Fibroblast of lung (primary cell): Measurements from ENCODE around the gene KIRREL3.

Experiments
- CTCF ChIP-seq, 2 donors: IDR thresholded peaks in 1 of 2; conservative IDR thresholded peaks in 1 of 2; 1 replicate in 1 of 2; 2 replicates in 1 of 2; pipeline ENCODE4 v1.5.1; 2011 to 2012; ENCODE audit warnings: low read length in 2 of 2, control low read depth in 1 of 2, inconsistent platforms in 1 of 2, low read depth in 1 of 2, mild to moderate bottlenecking in 1 of 2
- EZH2 ChIP-seq: IDR thresholded peaks from 2 replicates; pipeline ENCODE4 v1.5.1; 2012; ENCODE audit warnings: low read length, control low read depth, mild to moderate bottlenecking; ENCODE audit errors: missing control alignments

- TF ChIP-seq CTCF (conservative IDR thresholded peaks at IDR 0.05 in 1 of 2, IDR thresholded peaks at IDR 0.05 in 1 of 2; ENCODE audit: low read depth in 1 of 2, low read length in 2 of 2) (no peak), EZH2 (no peak)
Observed at GRCh38 chr11:126431401-126432064, 569.0 kb downstream of the KIRREL3 start.
